Astrocyte (in vitro differentiated cells and primary cell): ENCODE results near the gene RAB40AL. TPM values are rescaled to one million over a fixed set of nuclear protein-coding genes. Genes with fewer than 3 reads are reported as not detected.

Experiments used
- DNase-seq: peaks from one replicate; pipeline ENCODE4 v3.0.0-alpha.2; 2010; ENCODE audit warnings: low read depth
- FAIRE-seq: peaks from 2 replicates; lab custom pipeline; 2011; peaks lifted over from hg19 to GRCh38; lab: Jason Lieb, UNC
- H2AFZ ChIP-seq: 2 replicates; pipeline ENCODE4 v1.6.0; 2012; ENCODE audit warnings: low read depth, low read length, inconsistent platforms
- H3K27ac ChIP-seq: 2 replicates; pipeline ENCODE4 v1.5.1; 2011; ENCODE audit warnings: low read depth, low read length, inconsistent platforms
- H3K27me3 ChIP-seq: 2 replicates; pipeline ENCODE4 v1.6.0; 2011; ENCODE audit warnings: low read length, inconsistent platforms; ENCODE audit not compliant: insufficient read depth
- H3K36me3 ChIP-seq: 2 replicates; pipeline ENCODE4 v1.5.1; 2011; ENCODE audit warnings: low read length, inconsistent platforms; ENCODE audit not compliant: insufficient read depth
- H3K4me1 ChIP-seq: 2 replicates; pipeline ENCODE4 v1.5.1; 2011; ENCODE audit warnings: low read length, inconsistent platforms; ENCODE audit not compliant: insufficient read depth
- H3K4me2 ChIP-seq: 2 replicates; pipeline ENCODE4 v1.6.0; 2012; ENCODE audit warnings: low read length, inconsistent platforms
- H3K4me3 ChIP-seq: 2 replicates; pipeline ENCODE4 v1.5.1; 2011; ENCODE audit warnings: low read depth, mild to moderate bottlenecking, low read length, inconsistent platforms; ENCODE audit not compliant: insufficient read depth
- H3K79me2 ChIP-seq: 2 replicates; pipeline ENCODE4 v1.6.0; 2012; ENCODE audit warnings: mild to moderate bottlenecking, low read length, inconsistent platforms; ENCODE audit not compliant: insufficient read depth
- H3K9ac ChIP-seq: 2 replicates; pipeline ENCODE4 v1.6.0; 2012; ENCODE audit warnings: mild to moderate bottlenecking, low read length, inconsistent platforms
- H3K9me3 ChIP-seq: 2 replicates; pipeline ENCODE4 v1.5.1; 2012; ENCODE audit warnings: low read depth, mild to moderate bottlenecking, low read length, inconsistent platforms; ENCODE audit not compliant: insufficient read depth
- H4K20me1 ChIP-seq: 2 replicates; pipeline ENCODE4 v1.6.0; 2012; ENCODE audit warnings: low read length, inconsistent platforms; ENCODE audit not compliant: insufficient read depth
- H3K27ac Mint-ChIP-seq: one replicate; pipeline ENCODE4 v1.8.0; 2021; ENCODE audit warnings: mild to moderate bottlenecking, mixed read lengths; ENCODE audit not compliant: unreplicated experiment
- H3K27me3 Mint-ChIP-seq: one replicate; pipeline ENCODE4 v1.8.0; 2021; ENCODE audit warnings: low read depth, mixed read lengths; ENCODE audit not compliant: unreplicated experiment
- H3K36me3 Mint-ChIP-seq: one replicate; pipeline ENCODE4 v1.8.0; 2021; ENCODE audit warnings: low read depth, mixed read lengths; ENCODE audit not compliant: unreplicated experiment
- H3K4me1 Mint-ChIP-seq: one replicate; pipeline ENCODE4 v1.8.0; 2021; ENCODE audit warnings: low read depth, mixed read lengths; ENCODE audit not compliant: unreplicated experiment
- H3K4me3 Mint-ChIP-seq: one replicate; pipeline ENCODE4 v1.8.0; 2021; ENCODE audit warnings: mild to moderate bottlenecking, moderate library complexity, mixed read lengths; ENCODE audit not compliant: unreplicated experiment
- H3K9me3 Mint-ChIP-seq: one replicate; pipeline ENCODE4 v1.8.0; 2021; ENCODE audit warnings: mild to moderate bottlenecking, mixed read lengths; ENCODE audit not compliant: unreplicated experiment
- CTCF ChIP-seq: IDR thresholded peaks from 2 replicates; pipeline ENCODE4 v1.5.1; 2011; ENCODE audit warnings: low read depth, mild to moderate bottlenecking, inconsistent platforms, low read length, moderate library complexity; ENCODE audit not compliant: insufficient read depth
- EZH2 ChIP-seq: IDR thresholded peaks from 2 replicates; pipeline ENCODE4 v1.6.1; 2012; ENCODE audit warnings: mild to moderate bottlenecking, low read length, inconsistent platforms; ENCODE audit not compliant: insufficient read depth
- total RNA-seq: library from RNA; stranded (reverse); gene quantifications from 2 replicates; pipeline ENCODE4 v1.2.1, GENCODE V29; 2021

The RAB40AL gene
- total RNA-seq, 1 donor from 2014 or later, result 0.25 TPM

- Histone ChIP-seq H3K36me3 (no peaks in the 10 kb centered on the region), H3K9ac (peak overlapping the region; percentile 45), H3K27ac (no peak overlapping the region), H3K4me2 (peak overlapping the region; percentile 81), H3K27me3 (no peaks in the 10 kb centered on the region), H2AFZ (peak overlapping the region; percentile 50), H3K4me3 (peak overlapping the region; percentile 48), H3K9me3 (no peaks in the 10 kb centered on the region), H3K79me2 (no peaks in the 10 kb centered on the region), H4K20me1 (no peaks in the 10 kb centered on the region), H3K4me1 (no peaks in the 10 kb centered on the region)
- H3K9me3 Mint-ChIP-seq, result no peaks in the 10 kb centered on the region
- peak overlapping the region; percentile 81 for H3K4me3 Mint-ChIP-seq
- no peaks in the 10 kb centered on the region for H3K36me3 Mint-ChIP-seq
- no peaks in the 10 kb centered on the region for H3K4me1 Mint-ChIP-seq
- DNase-seq (peak; percentile 9), FAIRE-seq (peak; percentile 75)
- TF ChIP-seq EZH2 (no peak), CTCF (peak; percentile 49)
- H3K27ac Mint-ChIP-seq, result no peak overlapping the region
- no peaks in the 10 kb centered on the region for H3K27me3 Mint-ChIP-seq
Observed at GRCh38 chrX:102950908-102951866, 14.1 kb downstream of the RAB40AL start.

GRCh38 chrX:102957751-102958150 is 20.7 kb downstream of the RAB40AL start:
- no peaks in the 10 kb centered on the region for H4K20me1 ChIP-seq
- no peak overlapping the region for H2AFZ ChIP-seq
- H3K27ac Mint-ChIP-seq, result no peak overlapping the region
- H3K4me2 ChIP-seq, result peak overlapping the region; percentile 35
- DNase-seq, result peak; percentile 27
- H3K36me3 ChIP-seq, result no peaks in the 10 kb centered on the region
- peak; percentile 83 for FAIRE-seq
- H3K9me3 Mint-ChIP-seq, result no peaks in the 10 kb centered on the region
- peaks cover 14% of the 10 kb centered on the region for H3K4me1 ChIP-seq
- no peaks in the 10 kb centered on the region for H3K36me3 Mint-ChIP-seq
- no peaks in the 10 kb centered on the region for H3K27me3 Mint-ChIP-seq
- TF ChIP-seq CTCF (no peak), EZH2 (no peak)
- H3K27ac ChIP-seq, result peak overlapping the region; percentile 38
- peaks cover 6% of the 10 kb centered on the region for H3K4me1 Mint-ChIP-seq
- no peak overlapping the region for H3K4me3 ChIP-seq
- H3K4me3 Mint-ChIP-seq, result no peak overlapping the region
- H3K9ac ChIP-seq, result no peak overlapping the region
- H3K9me3 ChIP-seq, result no peaks in the 10 kb centered on the region
- H3K27me3 ChIP-seq, result no peaks in the 10 kb centered on the region
- H3K79me2 ChIP-seq, result no peaks in the 10 kb centered on the region
